Measurements from ENCODE around the gene KCTD1. TPM values are rescaled to one million over a fixed set of nuclear protein-coding genes. Genes with fewer than 3 reads are reported as not detected.

The KCTD1 gene
- total and polyA plus RNA-seq, 2 of the 8 experiments (the other 6 are each of a cell fraction or from before 2014, with no cell fraction given), result 7.7 to 14.0 TPM

DNA sequence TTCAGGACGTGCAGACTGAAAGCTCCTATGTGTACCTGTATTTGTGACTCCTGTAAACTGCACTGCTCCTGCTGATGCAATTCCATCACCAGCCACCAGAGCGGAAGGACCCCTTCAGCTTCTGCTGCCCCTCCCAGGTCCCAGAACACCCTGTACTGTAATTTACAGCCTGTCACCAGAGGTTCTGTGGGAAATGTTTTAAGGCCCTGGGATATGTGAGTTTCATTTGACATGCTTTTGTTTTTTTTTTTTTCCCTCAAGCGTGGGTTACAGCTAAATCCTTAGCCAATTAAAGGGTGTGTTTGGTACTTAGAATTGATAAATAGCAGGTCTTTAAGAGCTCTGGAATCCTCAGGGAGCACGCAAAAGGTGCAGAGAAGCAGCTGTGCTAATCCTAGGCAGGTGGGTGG is 79.4 kb downstream of the KCTD1 start:
- H2BK20ac ChIP-seq (ENCODE audit: low read length), result no peak overlapping the region
- WGBS, 2 experiments (ENCODE audit: extremely low coverage in 1 of 2, insufficient coverage in 1 of 2, insufficient read length in 1 of 2, insufficient replicate concordance in 2 of 2, low coverage in 1 of 2, low lambda C conversion rate in 2 of 2, missing lambda C conversion rate in 1 of 2), result 44% methylated on average over 4 of the region's 4 CpGs; no CpG with 5 or more reads in 1 of the 2 experiments
- no peak overlapping the region for H2BK120ac ChIP-seq (replicated peaks; ENCODE audit: low read depth, low read length)
- peak; percentile 69 for FAIRE-seq
- no peaks in the 10 kb centered on the region for H3K27me3 ChIP-seq (replicated peaks in 1 of 4; ENCODE audit: control insufficient read depth in 3 of 4, extremely low read depth in 1 of 4, insufficient read depth in 3 of 4, low read length in 3 of 4)
- POLR2A ChIA-PET (ENCODE audit: partially characterized antibody), result no interaction called here
- no peak overlapping the region for H2BK12ac ChIP-seq (ENCODE audit: low read depth, low read length)
- no peak overlapping the region for H3K14ac ChIP-seq (ENCODE audit: insufficient read length)
- no peak overlapping the region for H3K4me3 ChIP-seq (ENCODE audit: extremely low read depth in 1 of 4, insufficient read depth in 2 of 4, low read depth in 3 of 4, low read length in 4 of 4)
- no peak overlapping the region for H3K9ac ChIP-seq (replicated peaks in 1 of 4; ENCODE audit: extremely low read depth in 1 of 4, low read depth in 3 of 4, low read length in 3 of 4)
- DNase-seq (ENCODE audit: low read depth in 1 of 2, low spot score in 2 of 2), result peak in 1 of 2 experiments; percentile 73
- CTCF ChIA-PET (ENCODE audit: partially characterized antibody), result interaction anchor here (0.6 to 9.8 kb wide), 34 partner anchors 9 to 1408 kb away, joined by 3 to 67 read pairs (median 4); partner anchors contain the start of gene KCTD1
- H3K23ac ChIP-seq (ENCODE audit: insufficient read length), result no peak overlapping the region
- H3K4me2 ChIP-seq (ENCODE audit: insufficient read depth in 1 of 2, low read depth in 2 of 2, low read length in 2 of 2), result no peak overlapping the region
- H4K20me1 ChIP-seq (replicated peaks in 1 of 2; ENCODE audit: control insufficient read depth in 1 of 2, insufficient read depth in 2 of 2, low read length in 2 of 2), result no peaks in the 10 kb centered on the region
- no peak overlapping the region for H2AFZ ChIP-seq (ENCODE audit: low read length)
- H3K18ac ChIP-seq (ENCODE audit: extremely low read depth, low read length), result no peak overlapping the region
- H3K79me1 ChIP-seq (ENCODE audit: low read depth, low read length), result no peaks in the 10 kb centered on the region
- H3K9me3 ChIP-seq (ENCODE audit: insufficient read depth in 2 of 2, low read depth in 1 of 2, low read length in 1 of 2), result no peaks in the 10 kb centered on the region
- no peak overlapping the region for H4K8ac ChIP-seq (ENCODE audit: extremely low read depth, insufficient read depth, low read length)
- no peak overlapping the region for H2BK15ac ChIP-seq (ENCODE audit: low read length)
- H4K91ac ChIP-seq (replicated peaks; ENCODE audit: insufficient read length, low read length), result no peak overlapping the region
- no peak overlapping the region for H2AK5ac ChIP-seq (ENCODE audit: low read depth, low read length)
- no peak overlapping the region for H3K27ac ChIP-seq (ENCODE audit: low read depth, low read length)
- H3K56ac ChIP-seq (replicated peaks; ENCODE audit: insufficient read length, low read depth, low read length), result no peak overlapping the region
- no peak overlapping the region for H3K4ac ChIP-seq (replicated peaks; ENCODE audit: insufficient read length, low read depth, low read length)
- H3K4me1 ChIP-seq (replicated peaks in 1 of 4; ENCODE audit: control insufficient read depth in 3 of 4, insufficient read depth in 4 of 4, low read length in 3 of 4), result peaks cover 0 to 3% (median 2%) of the 10 kb centered on the region in 4 experiments; a peak in 5 of 7 replicates
- H2BK5ac ChIP-seq (ENCODE audit: low read depth, low read length), result no peak overlapping the region
- no peaks in the 10 kb centered on the region for H3K79me2 ChIP-seq (ENCODE audit: control insufficient read depth in 1 of 2, insufficient read depth in 2 of 2, low read length in 2 of 2)
- no peaks in the 10 kb centered on the region for H3K23me2 ChIP-seq (ENCODE audit: low read depth, low read length)
- H3K36me3 ChIP-seq (ENCODE audit: control insufficient read depth in 2 of 4, insufficient read depth in 4 of 4, low read length in 3 of 4), result no peaks in the 10 kb centered on the region; a peak in 1 of 8 replicates
- H4K5ac ChIP-seq (ENCODE audit: insufficient read length, low read depth, low read length), result no peak overlapping the region
- TF ChIP-seq RXRA (IDR thresholded peaks at IDR 0.05; ENCODE audit: insufficient read depth, low read depth, low read length), result no peak
- no peak for TF ChIP-seq EP300 (IDR thresholded peaks at IDR 0.05; ENCODE audit: borderline replicate concordance in 1 of 2, low read depth in 2 of 2, low read length in 2 of 2)
- no peak for TF ChIP-seq TBP (IDR thresholded peaks at IDR 0.05; ENCODE audit: low read depth, low read length)
- TF ChIP-seq, protein P1, sequence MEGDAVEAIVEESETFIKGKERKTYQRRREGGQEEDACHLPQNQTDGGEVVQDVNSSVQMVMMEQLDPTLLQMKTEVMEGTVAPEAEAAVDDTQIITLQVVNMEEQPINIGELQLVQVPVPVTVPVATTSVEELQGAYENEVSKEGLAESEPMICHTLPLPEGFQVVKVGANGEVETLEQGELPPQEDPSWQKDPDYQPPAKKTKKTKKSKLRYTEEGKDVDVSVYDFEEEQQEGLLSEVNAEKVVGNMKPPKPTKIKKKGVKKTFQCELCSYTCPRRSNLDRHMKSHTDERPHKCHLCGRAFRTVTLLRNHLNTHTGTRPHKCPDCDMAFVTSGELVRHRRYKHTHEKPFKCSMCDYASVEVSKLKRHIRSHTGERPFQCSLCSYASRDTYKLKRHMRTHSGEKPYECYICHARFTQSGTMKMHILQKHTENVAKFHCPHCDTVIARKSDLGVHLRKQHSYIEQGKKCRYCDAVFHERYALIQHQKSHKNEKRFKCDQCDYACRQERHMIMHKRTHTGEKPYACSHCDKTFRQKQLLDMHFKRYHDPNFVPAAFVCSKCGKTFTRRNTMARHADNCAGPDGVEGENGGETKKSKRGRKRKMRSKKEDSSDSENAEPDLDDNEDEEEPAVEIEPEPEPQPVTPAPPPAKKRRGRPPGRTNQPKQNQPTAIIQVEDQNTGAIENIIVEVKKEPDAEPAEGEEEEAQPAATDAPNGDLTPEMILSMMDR (IDR thresholded peaks at IDR 0.05; ENCODE audit: control extremely low read depth in 1 of 3, insufficient read depth in 1 of 3, low read depth in 1 of 3, low read length in 3 of 3), result peak; percentile 75 to 86 (median 75)
- no peak for TF ChIP-seq TCF12 (IDR thresholded peaks at IDR 0.05; ENCODE audit: low read depth, low read length)
- TF ChIP-seq, protein P2, sequence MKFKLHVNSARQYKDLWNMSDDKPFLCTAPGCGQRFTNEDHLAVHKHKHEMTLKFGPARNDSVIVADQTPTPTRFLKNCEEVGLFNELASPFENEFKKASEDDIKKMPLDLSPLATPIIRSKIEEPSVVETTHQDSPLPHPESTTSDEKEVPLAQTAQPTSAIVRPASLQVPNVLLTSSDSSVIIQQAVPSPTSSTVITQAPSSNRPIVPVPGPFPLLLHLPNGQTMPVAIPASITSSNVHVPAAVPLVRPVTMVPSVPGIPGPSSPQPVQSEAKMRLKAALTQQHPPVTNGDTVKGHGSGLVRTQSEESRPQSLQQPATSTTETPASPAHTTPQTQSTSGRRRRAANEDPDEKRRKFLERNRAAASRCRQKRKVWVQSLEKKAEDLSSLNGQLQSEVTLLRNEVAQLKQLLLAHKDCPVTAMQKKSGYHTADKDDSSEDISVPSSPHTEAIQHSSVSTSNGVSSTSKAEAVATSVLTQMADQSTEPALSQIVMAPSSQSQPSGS (IDR thresholded peaks at IDR 0.05; ENCODE audit: low read length), result no peak
- no peak for TF ChIP-seq SIRT6 (IDR thresholded peaks at IDR 0.05; ENCODE audit: low read length)
- no peak for TF ChIP-seq BRCA1 (IDR thresholded peaks at IDR 0.05; ENCODE audit: low read depth, low read length)
- TF ChIP-seq NANOG (IDR thresholded peaks at IDR 0.05; ENCODE audit: insufficient read depth, low read depth, low read length, poor library complexity, severe bottlenecking), result no peak
- no peak for TF ChIP-seq CREB1 (IDR thresholded peaks at IDR 0.05)

All from H1 (cell line).